Breast epithelium (tissue), 4 donors: ENCODE data around the gene PSAT1. TPM values are rescaled to one million over a fixed set of nuclear protein-coding genes. Genes with fewer than 3 reads are reported as not detected.

Experiments
- DNase-seq, 2 donors: peaks; one replicate each; pipeline ENCODE4 v3.0.0-alpha.2; 2019; ENCODE audit warnings: low spot score in 2 of 2
- H3K27ac ChIP-seq, 2 donors: fragments of 200-600 bp; sonication (generic) in 1 of 2; one replicate each; pipeline ENCODE4 v1.5.1; 2016 to 2019; ENCODE audit warnings: mild to moderate bottlenecking in 1 of 2
- H3K27me3 ChIP-seq, 2 donors: fragments of 200-600 bp; sonication (generic) in 1 of 2; one replicate each; pipeline versions ENCODE4 v1.5.1 to v1.6.0; 2017 to 2019; ENCODE audit warnings: control low read depth in 1 of 2, mild to moderate bottlenecking in 1 of 2
- H3K36me3 ChIP-seq: fragments of 200-600 bp; one replicate; pipeline ENCODE4 v1.5.1; 2019
- H3K4me1 ChIP-seq, 2 donors: fragments of 200-600 bp; sonication (generic); one replicate each; pipeline ENCODE4 v1.5.1; 2016 to 2019; ENCODE audit warnings: control low read depth in 1 of 2
- H3K4me3 ChIP-seq, 3 donors: fragments of 200-600 bp; sonication (generic); 1 replicate in 2 of 3; 2 replicates in 1 of 3; pipeline ENCODE4 v1.5.1; 2016 to 2019; ENCODE audit warnings: mild to moderate bottlenecking in 3 of 3, moderate library complexity in 2 of 3
- H3K9me3 ChIP-seq, 2 donors: fragments of 200-600 bp; sonication (generic) in 1 of 2; one replicate each; pipeline ENCODE4 v1.5.1; 2016 to 2019; ENCODE audit warnings: control low read depth in 1 of 2
- CTCF ChIP-seq, 3 donors: fragments of 450-650 bp; IDR thresholded peaks; one replicate each; pipeline ENCODE4 v1.5.1; 2016 to 2017; ENCODE audit warnings: antibody characterized with exemption in 3 of 3, mild to moderate bottlenecking in 3 of 3, moderate library complexity in 3 of 3
- POLR2A ChIP-seq: fragments of 450-650 bp; IDR thresholded peaks from one replicate; pipeline ENCODE4 v1.6.1; 2016; ENCODE audit warnings: antibody characterized with exemption, mild to moderate bottlenecking, moderate library complexity
- POLR2AphosphoS5 ChIP-seq, 3 donors: sonication (generic); formaldehyde crosslinking; IDR thresholded peaks; one replicate each; pipeline ENCODE4 v1.6.1; 2017; ENCODE audit warnings: antibody characterized with exemption in 3 of 3
- intact Hi-C: fragments of 100-400 bp; cut with DNase I; formaldehyde crosslinking; loops from one replicate; pipeline ENCODE4 v1.15.1; 2023; ENCODE audit warnings: low total_unique reads
- total RNA-seq, 3 donors: library from RNA; depleted of rRNA; stranded (reverse); fragments of >200 nt; gene quantifications; one replicate each; pipeline ENCODE4 v1.1.0, GENCODE V29; 2016

The PSAT1 gene
- total RNA-seq, 3 donors from 2014 or later: 0.48 to 7.6 (median 2.3) TPM

- TF ChIP-seq CTCF (IDR thresholded peaks at IDR 0.05) (no peak), POLR2A (no peak), POLR2AphosphoS5 (IDR thresholded peaks at IDR 0.05) (no peak)
- intact Hi-C loops: no loop called here
- H3K36me3 ChIP-seq: no peaks in the 10 kb centered on the region
- H3K27ac ChIP-seq: peak overlapping the region; percentile 53 to 64
- peaks cover 0 to 8% of the 10 kb centered on the region in 2 donors for H3K27me3 ChIP-seq
- peak overlapping the region; percentile 37 to 75 (median 62) for H3K4me3 ChIP-seq
- H3K4me1 ChIP-seq: peaks cover 4 to 6% of the 10 kb centered on the region in 2 donors
- peak in 1 of 2 donors; percentile 34 for DNase-seq
- no peaks in the 10 kb centered on the region for H3K9me3 ChIP-seq
Observed at GRCh38 chr9:78296201-78296892, 578 bp upstream of the PSAT1 start.

- Histone ChIP-seq H3K4me1 (peaks cover 4 to 6% of the 10 kb centered on the region in 2 donors), H3K27me3 (peaks cover 0 to 8% of the 10 kb centered on the region in 2 donors), H3K27ac (no peak overlapping the region), H3K9me3 (no peaks in the 10 kb centered on the region), H3K36me3 (no peaks in the 10 kb centered on the region), H3K4me3 (peak overlapping the region; percentile 37 to 75 (median 62))
- TF ChIP-seq CTCF (IDR thresholded peaks at IDR 0.05) (no peak), POLR2AphosphoS5 (IDR thresholded peaks at IDR 0.05) (no peak), POLR2A (no peak)
- no peak for DNase-seq
- intact Hi-C loops: no loop called here
Observed at GRCh38 chr9:78297672-78297961, 692 bp downstream of the PSAT1 start.

- intact Hi-C loops: no loop called here
- peaks cover 0 to 8% of the 10 kb centered on the region in 2 donors for H3K27me3 ChIP-seq
- TF ChIP-seq CTCF (IDR thresholded peaks at IDR 0.05) (no peak), POLR2A (no peak), POLR2AphosphoS5 (IDR thresholded peaks at IDR 0.05) (no peak)
- DNase-seq: no peak
- H3K4me3 ChIP-seq: peak overlapping the region; percentile 37 to 75 (median 62)
- H3K4me1 ChIP-seq: peaks cover 4 to 6% of the 10 kb centered on the region in 2 donors
- no peak overlapping the region for H3K27ac ChIP-seq
- no peaks in the 10 kb centered on the region for H3K36me3 ChIP-seq
- no peaks in the 10 kb centered on the region for H3K9me3 ChIP-seq
Observed at GRCh38 chr9:78298046-78298765, 1.3 kb downstream of the PSAT1 start.

GRCh38 chr9:78300209-78300608, 3.3 kb downstream of the PSAT1 start:
- Histone ChIP-seq H3K27ac (no peak overlapping the region), H3K36me3 (no peaks in the 10 kb centered on the region), H3K9me3 (no peaks in the 10 kb centered on the region), H3K4me1 (peaks cover 4 to 6% of the 10 kb centered on the region in 2 donors), H3K27me3 (peaks cover 0 to 8% of the 10 kb centered on the region in 2 donors), H3K4me3 (no peak overlapping the region)
- no peak for DNase-seq
- intact Hi-C loops: loop anchor here (10.0 kb wide), 1 partner anchor 1705 kb away; no protein-coding TSS in a partner anchor
- no peak for TF ChIP-seq POLR2AphosphoS5 (IDR thresholded peaks at IDR 0.05)
- no peak for TF ChIP-seq CTCF (IDR thresholded peaks at IDR 0.05)
- no peak for TF ChIP-seq POLR2A

GRCh38 chr9:78301466-78301865, 4.5 kb downstream of the PSAT1 start:
- H3K4me3 ChIP-seq: no peak overlapping the region
- no peak for DNase-seq
- TF ChIP-seq POLR2AphosphoS5 (IDR thresholded peaks at IDR 0.05) (no peak), CTCF (IDR thresholded peaks at IDR 0.05) (no peak), POLR2A (no peak)

More at GRCh38 chr9:78301466-78301865, 4.5 kb downstream of the PSAT1 start:
- H3K27ac ChIP-seq: no peak overlapping the region
- peaks cover 0 to 8% of the 10 kb centered on the region in 2 donors for H3K27me3 ChIP-seq
- intact Hi-C loops: loop anchor here (10.0 kb wide), 1 partner anchor 1703 kb away; no protein-coding TSS in a partner anchor
- no peaks in the 10 kb centered on the region for H3K36me3 ChIP-seq
- H3K4me1 ChIP-seq: peaks cover 4 to 6% of the 10 kb centered on the region in 2 donors
- no peaks in the 10 kb centered on the region for H3K9me3 ChIP-seq
